ENCODE results near the gene FGF14. TPM values are rescaled to one million over a fixed set of nuclear protein-coding genes. Genes with fewer than 3 reads are reported as not detected.

Gene FGF14
- total and polyA plus RNA-seq, 2 of the 4 experiments (the other 2 are of a cell fraction), result under 0.01 TPM; not detected in 1

- no peak for TF ChIP-seq ELK1 (IDR thresholded peaks at IDR 0.05; ENCODE audit: borderline replicate concordance, low read depth, low read length)
Measured at GRCh38 chr13:101917475-101917810, 484.4 kb downstream of the FGF14 start (continued).

- intact Hi-C loops (cut with micrococcal nuclease), result loop anchor here (5.0 kb wide), 1 partner anchor 405 kb away; no protein-coding TSS in a partner anchor
- no peak overlapping the region; the same call in 1 of the 2 replicates for H3K4me2 ChIP-seq (ENCODE audit: low read depth, low read length)
- CTCF ChIA-PET, result no interaction called here
Measured at GRCh38 chr13:101916775-101917474, 484.9 kb downstream of the FGF14 start.

More at GRCh38 chr13:101916775-101917474, 484.9 kb downstream of the FGF14 start:
- H4K8ac ChIP-seq (ENCODE audit: low read depth in 2 of 2, low read length in 2 of 2), result no peak overlapping the region
- DNase-seq (no peak), ATAC-seq (ENCODE audit: low read depth) (0 out of 2 replicates have a peak, but pooled peaks have one; percentile 21)
- no peak overlapping the region for H3K4ac ChIP-seq (ENCODE audit: low read depth, low read length)
- H3K79me1 ChIP-seq (ENCODE audit: low read depth in 1 of 2, low read length in 2 of 2), result no peaks in the 10 kb centered on the region
- H4K20me1 ChIP-seq (ENCODE audit: insufficient read depth, low read length), result no peaks in the 10 kb centered on the region
- no peak overlapping the region for H4K91ac ChIP-seq (ENCODE audit: insufficient read depth, low read depth, low read length)
- no peak overlapping the region for H3K9ac ChIP-seq (ENCODE audit: low read depth, low read length)
- dilution Hi-C loops (cut with HindIII; ENCODE audit: low sequenced_read_pairs, unreplicated experiment) (no loop called here), in situ Hi-C loops (cut with MboI; ENCODE audit: low sequenced_read_pairs) (no loop called here)
- H2BK5ac ChIP-seq (ENCODE audit: low read depth, low read length, poor library complexity, severe bottlenecking), result no peak overlapping the region
- H3K27me3 ChIP-seq (ENCODE audit: control insufficient read depth, insufficient read depth, low read length), result peaks cover 38% of the 10 kb centered on the region
- H3K18ac ChIP-seq (ENCODE audit: low read depth, low read length), result no peak overlapping the region
- BruUV-seq (replicated peaks), result no TSS peak
- no peak overlapping the region for H2BK15ac ChIP-seq (ENCODE audit: low read depth, low read length)
- H3K4me1 ChIP-seq (ENCODE audit: control insufficient read depth, insufficient read depth, low read length), result no peaks in the 10 kb centered on the region
- no peak overlapping the region for H3K27ac ChIP-seq (ENCODE audit: insufficient read depth, low read length)
- H2BK120ac ChIP-seq (ENCODE audit: low read depth, low read length), result no peak overlapping the region
- POLR2A ChIA-PET (ENCODE audit: unreplicated experiment), result no interaction called here
- TF ChIP-seq POLR2A (IDR thresholded peaks at IDR 0.05; ENCODE audit: low read depth, low read length), result no peak
- H2AK9ac ChIP-seq (replicated peaks; ENCODE audit: low read depth, low read length, poor library complexity), result no peak overlapping the region
- H3K23ac ChIP-seq (ENCODE audit: low read depth, low read length), result no peak overlapping the region
- no peak overlapping the region for H2BK20ac ChIP-seq (ENCODE audit: low read depth, low read length)
- no peak overlapping the region for H2AK5ac ChIP-seq (ENCODE audit: low read depth, low read length)
- WGBS, 2 experiments (ENCODE audit: extremely low coverage in 2 of 2, insufficient read length in 1 of 2), result 2% methylated on average over 24 of the region's 73 CpGs; no CpG with 5 or more reads in 1 of the 2 experiments
- H3K9me3 ChIP-seq (ENCODE audit: control insufficient read depth, insufficient read depth, low read length), result no peaks in the 10 kb centered on the region
- H4K5ac ChIP-seq (ENCODE audit: low read depth, low read length), result no peak overlapping the region
- H3K14ac ChIP-seq (replicated peaks; ENCODE audit: low read depth, low read length), result no peak overlapping the region
- no peaks in the 10 kb centered on the region for H3K9me1 ChIP-seq (ENCODE audit: insufficient read depth, low read length)
- H3K36me3 ChIP-seq (ENCODE audit: control insufficient read depth, insufficient read depth, low read length), result no peaks in the 10 kb centered on the region
- H3K4me3 ChIP-seq (ENCODE audit: insufficient read depth, low read depth, low read length), result no peak overlapping the region
- H2AFZ ChIP-seq (replicated peaks; ENCODE audit: low read length, poor library complexity), result no peak overlapping the region
- no peak overlapping the region for H3K56ac ChIP-seq (ENCODE audit: extremely low read depth, insufficient read depth, low read length)

Measured in IMR-90 (cell line).